K562 (cell line): ENCODE data around the gene FPGS. TPM values are rescaled to one million over a fixed set of nuclear protein-coding genes. Genes with fewer than 3 reads are reported as not detected.

ENCODE experiments used
- ATAC-seq: fragments of 200-7000 bp; cut with Tn5 transposase; 3 replicates; pipeline ENCODE4 v1.9.1; 2020; ENCODE audit warnings: moderate library complexity
- BruUV-seq: library from RNA; stranded (reverse); fragments of 400-500 nt; replicated peaks from 2 replicates; lab custom pipeline; 2021; lab: Mats Ljungman, UMichigan
- CTCF ChIA-PET: fragments of 300-600 bp; formaldehyde crosslinking; extraction: SDS; loops from one replicate; lab custom pipeline; 2021; ENCODE audit warnings: low intra/inter-chr PET ratio; lab: Yijun Ruan, JAX
- POLR2A ChIA-PET: fragments of 300-600, 350-650 bp; sonication (Branson Sonifier 250); formaldehyde crosslinking; extraction: SDS; loops from one replicate; lab custom pipeline; 2021; ENCODE audit warnings: antibody characterized with exemption, inconsistent platforms; lab: Yijun Ruan, JAX
- DNase-seq, 4 experiments: peaks; one replicate each; pipeline versions ENCODE4 v3.0.0 to v3.0.0-alpha.2; 2011 to 2018; ENCODE audit warnings: low spot score in 3 of 4, mixed read lengths in 3 of 4; ENCODE audit errors: extremely low read depth in 1 of 4
- FAIRE-seq: peaks from 2 replicates; lab custom pipeline; 2011; peaks lifted over from hg19 to GRCh38; lab: Jason Lieb, UNC
- H2AFZ ChIP-seq: 2 replicates; pipeline ENCODE4 v1.6.0; 2011; ENCODE audit warnings: low read depth, low read length, control low read depth, inconsistent platforms
- H3K27ac ChIP-seq: fragments of 200-600 bp; 3 replicates; pipeline ENCODE4 v1.8.0; 2011; ENCODE audit warnings: low read depth, mild to moderate bottlenecking, control low read depth, inconsistent platforms, low read length, moderate library complexity, mixed read lengths; ENCODE audit errors: extremely low read depth
- H3K27me3 ChIP-seq, 2 experiments: fragments of 300-600 bp in 1 of 2; 2 replicates in 1 of 2; 3 replicates in 1 of 2; pipeline versions ENCODE4 v1.6.0 to v1.8.0; 2011; ENCODE audit warnings: inconsistent platforms in 2 of 2, low read length in 2 of 2, mild to moderate bottlenecking in 1 of 2, mixed read lengths in 1 of 2, moderate library complexity in 1 of 2; ENCODE audit not compliant: control insufficient read depth in 2 of 2, insufficient read depth in 2 of 2
- H3K36me3 ChIP-seq: fragments of 300-600 bp; 3 replicates; pipeline ENCODE4 v1.8.0; 2011; ENCODE audit warnings: mild to moderate bottlenecking, low read length, inconsistent platforms; ENCODE audit not compliant: control insufficient read depth, insufficient read depth
- H3K4me1 ChIP-seq, 2 experiments: fragments of 200-600 bp in 1 of 2; replicated peaks in 1 of 2; 2 replicates in 1 of 2; 3 replicates in 1 of 2; pipeline versions ENCODE4 v1.5.1 to v1.8.0; 2011; ENCODE audit warnings: inconsistent platforms in 2 of 2, low read length in 2 of 2, mild to moderate bottlenecking in 1 of 2, mixed read lengths in 1 of 2, moderate library complexity in 1 of 2; ENCODE audit not compliant: control insufficient read depth in 2 of 2, insufficient read depth in 2 of 2
- H3K4me2 ChIP-seq: 2 replicates; pipeline ENCODE4 v1.6.1; 2011; ENCODE audit warnings: low read length, control low read depth, inconsistent platforms, mixed read lengths; ENCODE audit not compliant: insufficient read depth
- H3K4me3 ChIP-seq: fragments of 200-600 bp; sonication (generic), shearing (Covaris generic); 2 replicates; pipeline ENCODE4 v1.5.1; 2016; ENCODE audit warnings: control low read depth, inconsistent platforms
- H3K79me2 ChIP-seq: fragments of 200-600 bp; 3 replicates; pipeline ENCODE4 v1.8.0; 2011; ENCODE audit warnings: low read length, inconsistent platforms; ENCODE audit not compliant: control insufficient read depth, insufficient read depth
- H3K9ac ChIP-seq, 2 experiments: 2 replicates each; pipeline versions ENCODE4 v1.6.0 to v1.6.1; 2011; ENCODE audit warnings: low read depth in 2 of 2, low read length in 2 of 2, control low read depth in 1 of 2, inconsistent platforms in 1 of 2, mild to moderate bottlenecking in 1 of 2, mixed read lengths in 1 of 2; ENCODE audit not compliant: insufficient read depth in 1 of 2
- H3K9me1 ChIP-seq: one replicate; pipeline ENCODE4 v1.6.0; 2011; ENCODE audit warnings: inconsistent platforms, mild to moderate bottlenecking, low read length, moderate library complexity; ENCODE audit not compliant: control insufficient read depth, insufficient read depth
- H3K9me3 ChIP-seq: replicated peaks from 2 replicates; pipeline ENCODE4 v1.5.1; 2011; ENCODE audit warnings: low read depth, low read length, inconsistent platforms; ENCODE audit not compliant: control insufficient read depth, insufficient read depth
- H4K20me1 ChIP-seq: replicated peaks from 2 replicates; pipeline ENCODE4 v1.6.1; 2011; ENCODE audit warnings: low read length, inconsistent platforms, mixed read lengths; ENCODE audit not compliant: control insufficient read depth, insufficient read depth
- ARID2 ChIP-seq: fragments of 450-650 bp; IDR thresholded peaks from 2 replicates; pipeline ENCODE4 v1.6.1; 2017; ENCODE audit warnings: antibody characterized with exemption, mild to moderate bottlenecking
- BCOR ChIP-seq: fragments of 450-650 bp; IDR thresholded peaks from 2 replicates; pipeline ENCODE4 v1.6.1; 2016
- RBM15 ChIP-seq: fragments of 200-400 bp; formaldehyde crosslinking; IDR thresholded peaks from 2 replicates; pipeline ENCODE4 v1.6.1; 2018; ENCODE audit warnings: mild to moderate bottlenecking, low read length, moderate library complexity; ENCODE audit not compliant: insufficient read depth
- RBM25 ChIP-seq: fragments of 200-400 bp; formaldehyde crosslinking; IDR thresholded peaks from 2 replicates; pipeline ENCODE4 v1.6.1; 2018; ENCODE audit warnings: low read length, low read depth, moderate library complexity; ENCODE audit not compliant: severe bottlenecking
- YY1 ChIP-seq, 3 experiments: IDR thresholded peaks; 2 replicates each; pipeline ENCODE4 v1.6.1; 2011; ENCODE audit warnings: low read length in 2 of 3, mild to moderate bottlenecking in 2 of 3, moderate library complexity in 2 of 3, borderline replicate concordance in 1 of 3, control low read depth in 1 of 3, low read depth in 1 of 3; ENCODE audit not compliant: insufficient read depth in 3 of 3, insufficient replicate concordance in 2 of 3, control insufficient read depth in 1 of 3, insufficient read length in 1 of 3; ENCODE audit errors: extremely low read depth in 1 of 3
- WGBS: fragments of 100-300 bp; shearing (Covaris generic); methylation state at CpG from one replicate; pipeline ENCODE4 v1.1.6; 2016; ENCODE audit warnings: low coverage, mixed read lengths; ENCODE audit not compliant: insufficient coverage; ENCODE audit errors: missing lambda C conversion rate; 5-methylcytosine and 5-hydroxymethylcytosine counted together
- in situ Hi-C: fragments of 300-500 bp; cut with MboI; formaldehyde crosslinking; loops from 4 replicates; pipeline ENCODE4 v1.15.0; 2018; ENCODE audit warnings: inconsistent platforms, mixed read lengths
- intact Hi-C: fragments of 100-400 bp; cut with micrococcal nuclease; formaldehyde crosslinking; loops from 2 replicates; pipeline ENCODE4 v1.14.2; 2022
- polyA plus RNA-seq, 8 experiments: library from polyadenylated mRNA; depleted of rRNA in 4 of 8; stranded (reverse) in 5 of 8; unstranded in 3 of 8; fragments of >200 nt; fragmentation: Nextera tagmentation in 2 of 8; fragmentation: Illumina TruSeq in 1 of 8; extraction: Ambion mirVana in 2 of 8; extraction: Trizol in 1 of 8; gene quantifications; 2 replicates each; pipeline versions ENCODE4 v1.2.1 to v1.2.3, GENCODE V29; 2011 to 2014; ENCODE audit warnings: inconsistent platforms in 1 of 8, missing spikeins in 1 of 8
- total RNA-seq, 7 experiments: library from RNA; depleted of rRNA in 6 of 7; stranded (reverse); fragments of >200 nt in 6 of 7; fragmentation: Illumina TruSeq in 2 of 7; extraction: Trizol in 2 of 7; gene quantifications; 2 replicates each; pipeline versions ENCODE4 v1.2.1 to v1.2.3, GENCODE V29; 2011 to 2021; ENCODE audit warnings: low replicate concordance in 1 of 7

FPGS gene
- total and polyA plus RNA-seq, 9 of the 15 experiments (the other 6 are each of a cell fraction or from before 2014, with no cell fraction given) = 0.84 to 86.4 (median 59.2) TPM

- H3K9me3 ChIP-seq = no peaks in the 10 kb centered on the region
- BruUV-seq = no TSS peak
- POLR2A ChIA-PET = interaction anchor here (0.6 to 2.2 kb wide), 7 partner anchors 10 to 693 kb away, joined by 3 to 7 read pairs (median 3); no protein-coding TSS in a partner anchor
- in situ Hi-C loops = no loop called here
- TF ChIP-seq RBM25 = peak; percentile 55
- TF ChIP-seq RBM15 = no peak
- TF ChIP-seq BCOR = peak; percentile 69; the same call in 1 of the 2 replicates
- TF ChIP-seq YY1 (IDR thresholded peaks at IDR 0.05; ENCODE audit: borderline replicate concordance in 1 of 3, control insufficient read depth in 1 of 3, extremely low read depth in 1 of 3, insufficient read depth in 3 of 3, insufficient read length in 1 of 3, insufficient replicate concordance in 2 of 3, low read depth in 1 of 3, low read length in 2 of 3) = peak in 1 of 3 experiments; percentile 11
- no peak for TF ChIP-seq ARID2
- DNase-seq (no peak), FAIRE-seq (no peak), ATAC-seq (no peak)
- CTCF ChIA-PET = no interaction called here
- peak overlapping the region; percentile 54 to 90; a peak in 2 of 4 replicates for H3K9ac ChIP-seq
- H3K4me3 ChIP-seq = no peak overlapping the region
- no peaks in the 10 kb centered on the region for H3K27me3 ChIP-seq
- peak overlapping the region; percentile 97 for H2AFZ ChIP-seq
- H3K79me2 ChIP-seq = no peaks in the 10 kb centered on the region
- no peak overlapping the region for H3K4me2 ChIP-seq
- no peaks in the 10 kb centered on the region for H3K9me1 ChIP-seq
- no peaks in the 10 kb centered on the region for H3K36me3 ChIP-seq
- peaks cover 29 to 40% of the 10 kb centered on the region in 2 experiments for H3K4me1 ChIP-seq
- no peaks in the 10 kb centered on the region for H4K20me1 ChIP-seq
- WGBS = 60% methylated on average over 6 of the region's 6 CpGs
- H3K27ac ChIP-seq = peak overlapping the region; percentile 86; the same call in 1 of the 3 replicates
- intact Hi-C loops = no loop called here
Observed at GRCh38 chr9:127829205-127829906, 26.7 kb downstream of the FPGS start.
